ENCODE data around the gene TGOLN2. TPM values are rescaled to one million over a fixed set of nuclear protein-coding genes. Genes with fewer than 3 reads are reported as not detected.

The TGOLN2 gene
- total RNA-seq, 4 donors from 2014 or later: 40.6 to 77.2 (median 49.0) TPM

DNA sequence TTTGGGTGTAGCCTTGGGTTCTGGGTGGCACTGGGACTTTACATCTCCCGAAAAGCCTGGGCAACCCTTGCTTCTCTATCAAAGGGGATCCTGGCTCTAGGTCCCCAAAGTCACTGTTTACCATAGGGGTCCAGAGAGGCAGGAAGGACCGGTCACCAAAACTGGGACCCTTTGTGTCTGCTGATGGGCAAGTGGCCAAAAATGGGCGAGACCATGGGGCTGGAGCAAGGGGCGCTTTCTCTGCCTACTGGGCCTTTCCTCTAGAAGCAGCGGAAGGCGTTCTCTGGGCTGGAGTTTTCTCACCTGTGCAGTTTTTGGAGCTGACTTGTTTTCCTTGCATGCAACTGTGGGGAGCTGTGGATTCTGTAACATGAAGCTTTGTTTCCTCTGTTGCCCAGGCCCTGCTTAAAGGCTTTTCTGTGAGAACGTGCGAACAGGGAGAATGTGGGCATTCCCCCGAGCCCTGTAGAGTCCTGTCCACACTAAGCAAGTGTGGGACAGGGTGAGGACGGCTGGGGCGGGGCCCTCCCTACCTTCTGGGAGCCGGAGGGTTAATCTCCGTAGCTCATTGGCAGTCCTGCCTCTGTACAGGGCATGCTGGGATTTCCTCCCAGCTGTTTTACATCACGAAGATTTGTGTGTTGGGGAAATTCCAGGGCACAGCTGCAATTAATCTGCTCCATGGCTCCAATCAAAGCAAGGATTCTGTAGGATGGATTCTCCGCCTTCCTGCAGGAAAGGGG, 50.2 kb downstream of the TGOLN2 start:
- WGBS, 2 donors: 27 to 100% methylated on average over 1 to 7 of the region's 15 CpGs
- TF ChIP-seq, protein P1, sequence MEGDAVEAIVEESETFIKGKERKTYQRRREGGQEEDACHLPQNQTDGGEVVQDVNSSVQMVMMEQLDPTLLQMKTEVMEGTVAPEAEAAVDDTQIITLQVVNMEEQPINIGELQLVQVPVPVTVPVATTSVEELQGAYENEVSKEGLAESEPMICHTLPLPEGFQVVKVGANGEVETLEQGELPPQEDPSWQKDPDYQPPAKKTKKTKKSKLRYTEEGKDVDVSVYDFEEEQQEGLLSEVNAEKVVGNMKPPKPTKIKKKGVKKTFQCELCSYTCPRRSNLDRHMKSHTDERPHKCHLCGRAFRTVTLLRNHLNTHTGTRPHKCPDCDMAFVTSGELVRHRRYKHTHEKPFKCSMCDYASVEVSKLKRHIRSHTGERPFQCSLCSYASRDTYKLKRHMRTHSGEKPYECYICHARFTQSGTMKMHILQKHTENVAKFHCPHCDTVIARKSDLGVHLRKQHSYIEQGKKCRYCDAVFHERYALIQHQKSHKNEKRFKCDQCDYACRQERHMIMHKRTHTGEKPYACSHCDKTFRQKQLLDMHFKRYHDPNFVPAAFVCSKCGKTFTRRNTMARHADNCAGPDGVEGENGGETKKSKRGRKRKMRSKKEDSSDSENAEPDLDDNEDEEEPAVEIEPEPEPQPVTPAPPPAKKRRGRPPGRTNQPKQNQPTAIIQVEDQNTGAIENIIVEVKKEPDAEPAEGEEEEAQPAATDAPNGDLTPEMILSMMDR (IDR thresholded peaks at IDR 0.05): no peak
- no peak for TF ChIP-seq POLR2A (IDR thresholded peaks at IDR 0.05)
- no peak for DNase-seq
- no peaks in the 10 kb centered on the region for H3K27me3 ChIP-seq
- H3K36me3 ChIP-seq: no peaks in the 10 kb centered on the region
- H3K9me3 ChIP-seq: no peaks in the 10 kb centered on the region
- H3K4me1 ChIP-seq: peaks cover 26 to 57% (median 30%) of the 10 kb centered on the region in 3 donors
- intact Hi-C loops (cut with DNase I): no loop called here
- peak overlapping the region; percentile 71 to 88 (median 78) for H3K27ac ChIP-seq
- peak overlapping the region in 3 of 4 donors; percentile 13 to 35 (median 14) for H3K4me3 ChIP-seq

DNA sequence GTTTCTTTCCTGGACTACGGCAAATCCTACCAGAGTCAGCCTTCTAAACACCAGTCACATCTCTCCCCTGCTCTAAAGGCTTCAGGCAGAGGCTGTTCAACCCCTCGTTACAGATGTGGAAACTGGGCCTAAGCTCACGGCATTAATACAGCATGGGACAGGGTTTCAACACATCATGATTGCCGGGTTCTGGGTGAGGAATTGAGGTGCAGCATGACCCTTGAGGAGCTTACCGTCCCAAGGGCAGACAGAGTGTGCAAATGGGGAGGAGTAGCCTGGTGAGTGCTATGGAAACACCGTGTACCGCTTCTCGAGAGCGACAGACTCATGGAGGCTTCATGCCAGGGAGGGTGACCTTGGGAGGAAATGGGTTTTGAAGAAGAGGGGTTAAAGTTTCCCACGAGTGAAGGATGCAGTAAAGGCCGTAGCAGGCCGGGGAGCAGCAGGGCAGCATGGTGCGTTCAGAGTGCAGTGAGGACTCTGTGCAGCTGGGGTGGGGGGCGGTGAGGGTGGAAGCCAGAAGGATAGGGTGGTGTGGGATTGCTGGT, 51.1 kb downstream of the TGOLN2 start:
- H3K4me1 ChIP-seq: peaks cover 26 to 57% (median 30%) of the 10 kb centered on the region in 3 donors
- no peaks in the 10 kb centered on the region for H3K27me3 ChIP-seq
- 56 to 64% methylated on average over 12 to 13 of the region's 14 CpGs for WGBS, 2 donors
- no peaks in the 10 kb centered on the region for H3K9me3 ChIP-seq
- peak overlapping the region in 3 of 4 donors; percentile 30 to 52 (median 31) for H3K4me3 ChIP-seq
- intact Hi-C loops (cut with DNase I): no loop called here
- no peak for DNase-seq
- no peaks in the 10 kb centered on the region for H3K36me3 ChIP-seq
- H3K27ac ChIP-seq: peak overlapping the region; percentile 71 to 88 (median 78)
- TF ChIP-seq, protein P1 (IDR thresholded peaks at IDR 0.05): no peak
- TF ChIP-seq POLR2A (IDR thresholded peaks at IDR 0.05): no peak

DNA sequence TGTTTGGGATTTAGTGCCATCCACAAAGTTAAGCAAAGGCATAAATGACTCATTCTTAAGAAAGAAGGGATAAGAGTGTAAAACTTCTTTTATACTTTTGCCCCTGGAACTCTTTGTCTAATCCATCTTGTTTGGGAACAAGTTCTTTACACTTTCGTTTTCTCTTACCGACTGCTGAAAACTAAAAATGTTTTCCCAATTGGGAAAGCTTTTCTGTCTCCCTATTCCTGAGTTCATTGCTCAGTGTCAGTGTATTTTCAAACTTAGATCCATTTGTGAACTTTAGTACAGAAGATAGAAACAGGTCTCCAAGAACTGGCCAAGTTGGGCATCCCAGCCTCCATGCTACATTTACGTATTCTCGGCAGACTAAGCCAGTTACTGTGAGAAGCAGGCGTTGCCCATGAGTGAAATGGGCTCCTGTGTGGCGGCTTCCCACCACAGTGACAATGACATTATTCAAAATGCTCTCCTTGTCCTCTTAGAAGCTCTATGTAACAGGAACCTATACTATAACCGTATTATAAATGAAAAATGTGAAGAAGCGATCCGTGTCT, 51.7 kb downstream of the TGOLN2 start:
- Histone ChIP-seq H3K4me1 (peaks cover 26 to 57% (median 30%) of the 10 kb centered on the region in 3 donors), H3K4me3 (peak overlapping the region in 3 of 4 donors; percentile 30 to 52 (median 31)), H3K9me3 (no peaks in the 10 kb centered on the region), H3K36me3 (no peaks in the 10 kb centered on the region), H3K27ac (peak overlapping the region; percentile 71 to 88 (median 78)), H3K27me3 (no peaks in the 10 kb centered on the region)
- intact Hi-C loops (cut with DNase I): no loop called here
- DNase-seq: no peak
- 41 to 44% methylated on average over 9 of the region's 9 CpGs for WGBS, 2 donors
- no peak for TF ChIP-seq POLR2A (IDR thresholded peaks at IDR 0.05)
- TF ChIP-seq, protein P1 (IDR thresholded peaks at IDR 0.05): no peak

DNA sequence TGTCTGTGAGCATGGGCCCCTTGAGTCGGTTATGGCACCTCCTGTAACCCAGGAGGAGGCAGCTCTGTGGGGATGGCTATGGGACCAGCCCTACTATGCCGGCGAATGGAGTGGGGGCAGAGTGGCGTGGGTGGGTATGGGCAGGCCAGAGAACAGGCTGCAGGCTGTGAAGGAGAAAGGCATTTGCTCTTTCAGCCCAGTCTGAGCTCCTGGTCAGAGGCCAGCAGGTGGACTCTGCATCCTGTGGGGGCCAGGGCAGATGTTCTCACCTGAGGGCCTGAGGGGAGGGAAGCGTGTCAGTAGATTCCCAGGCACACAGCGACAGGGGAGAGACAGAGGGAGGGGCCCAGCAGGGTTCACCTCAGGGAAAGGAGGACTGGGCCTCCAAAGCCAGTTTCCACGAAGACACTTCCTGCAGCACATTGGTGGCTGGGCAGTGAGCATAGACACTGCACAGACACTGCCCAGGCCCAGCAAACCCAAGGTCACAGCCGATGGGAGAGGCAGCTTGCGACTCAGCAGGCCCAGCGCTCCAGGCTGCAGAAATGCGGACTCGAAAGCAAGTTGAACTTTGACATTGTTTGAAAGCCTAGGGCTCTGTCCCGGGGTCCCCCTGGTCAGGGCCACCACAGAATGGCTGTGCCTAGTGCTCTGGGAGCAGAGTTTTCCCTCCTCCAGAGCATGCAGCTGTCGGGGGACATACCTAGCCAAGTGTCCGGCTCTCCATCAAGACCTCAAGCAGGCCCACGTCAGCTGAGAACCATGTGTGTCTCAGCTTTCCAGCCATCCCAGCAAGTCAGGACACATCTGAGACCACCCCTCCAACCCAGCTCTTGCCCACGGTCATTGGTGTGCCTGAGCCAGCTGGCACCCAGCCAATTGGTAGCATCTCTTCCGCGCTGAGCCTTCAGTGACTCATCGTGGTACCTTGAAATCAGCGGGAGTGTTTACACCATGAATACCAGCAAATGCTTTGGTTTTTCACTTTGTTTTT, 53.8 kb downstream of the TGOLN2 start:
- Histone ChIP-seq H3K36me3 (no peaks in the 10 kb centered on the region), H3K4me1 (peaks cover 26 to 68% (median 30%) of the 10 kb centered on the region in 3 donors), H3K9me3 (no peaks in the 10 kb centered on the region), H3K27me3 (no peaks in the 10 kb centered on the region), H3K27ac (peak overlapping the region in 3 of 4 donors; percentile 18 to 88 (median 77)), H3K4me3 (no peak overlapping the region)
- WGBS, 2 donors: 19 to 53% methylated on average over 7 to 12 of the region's 21 CpGs
- no peak for DNase-seq
- intact Hi-C loops (cut with DNase I): no loop called here
- TF ChIP-seq, protein P1 (IDR thresholded peaks at IDR 0.05): no peak
- no peak for TF ChIP-seq POLR2A (IDR thresholded peaks at IDR 0.05)
